ENCODE measurements around the gene GRM7. TPM values are rescaled to one million over a fixed set of nuclear protein-coding genes. Genes with fewer than 3 reads are reported as not detected.
A peak's percentile ranks its signal among the peaks of the same experiment; 100 is the strongest.

Gene GRM7
- total RNA-seq (under 1 TPM in 2 of 7 donors, not detected in 5; 0.14 to 0.20 TPM), polyA plus RNA-seq (under 1 TPM in 1 of 3 donors, not detected in 2; 0.02 TPM)
- long read RNA-seq, donor 1 = 0 reads
- long read RNA-seq, donor 2 = 0 reads

GRCh38 chr3:6860954-6861624, at the start of gene GRM7:
Gene GRM7 (plus strand): TSS chr3:6861115.
- DNase-seq = no peak
- H3K4me3 ChIP-seq = peak within 1 kb of the TSS in 2 of 8 donors; percentile 13 to 22
- intact Hi-C loops (cut with DNase I; ENCODE audit: low total_unique reads) = no loop called here
- 2 to 13% (median 9%) methylated on average over 27 to 62 of the region's 62 CpGs for WGBS, 5 donors
- H3K4me1 ChIP-seq = peaks cover 0 to 18% (median 0%) of the 10 kb centered on the region in 6 donors
- no peak within 1 kb of the TSS for H3K27ac ChIP-seq
- no peaks in the 10 kb centered on the region for H3K9me3 ChIP-seq
- peaks cover 0 to 61% (median 22%) of the 10 kb centered on the region in 7 donors for H3K27me3 ChIP-seq (replicated peaks in 1 of 7)
- no peak for TF ChIP-seq POLR2AphosphoS5 (IDR thresholded peaks at IDR 0.05)
- no peak for TF ChIP-seq CTCF (IDR thresholded peaks at IDR 0.05 in 8 of 11, conservative IDR thresholded peaks at IDR 0.05 in 3 of 11)
- no peak for TF ChIP-seq POLR2A (IDR thresholded peaks at IDR 0.05)
- no peaks in the 10 kb centered on the region for H3K36me3 ChIP-seq

- intact Hi-C loops (cut with DNase I; ENCODE audit: low total_unique reads) = no loop called here
- DNase-seq = no peak
- 77 to 93% (median 84%) methylated on average over 3 of the region's 3 CpGs for WGBS, 5 donors
- no peaks in the 10 kb centered on the region for H3K9me3 ChIP-seq
- TF ChIP-seq POLR2AphosphoS5 (IDR thresholded peaks at IDR 0.05) (no peak), POLR2A (IDR thresholded peaks at IDR 0.05) (no peak), CTCF (IDR thresholded peaks at IDR 0.05 in 8 of 11, conservative IDR thresholded peaks at IDR 0.05 in 3 of 11) (no peak)
- H3K27me3 ChIP-seq (replicated peaks in 1 of 7) = no peaks in the 10 kb centered on the region
- H3K27ac ChIP-seq = no peak overlapping the region
- H3K36me3 ChIP-seq = no peaks in the 10 kb centered on the region
- no peak overlapping the region for H3K4me3 ChIP-seq
- no peaks in the 10 kb centered on the region for H3K4me1 ChIP-seq
Measured at GRCh38 chr3:6821411-6821810, 39.5 kb upstream of the GRM7 start.

GRCh38 chr3:6825524-6825923, 35.4 kb upstream of the GRM7 start:
- Histone ChIP-seq H3K27me3 (replicated peaks in 1 of 7) (no peaks in the 10 kb centered on the region), H3K9me3 (peaks cover 0 to 4% (median 0%) of the 10 kb centered on the region in 8 donors), H3K4me1 (no peaks in the 10 kb centered on the region), H3K27ac (no peak overlapping the region), H3K36me3 (no peaks in the 10 kb centered on the region), H3K4me3 (no peak overlapping the region)
- 36 to 61% (median 53%) methylated on average over 1 of the region's 1 CpG for WGBS, 5 donors
- intact Hi-C loops (cut with DNase I; ENCODE audit: low total_unique reads) = no loop called here
- no peak for DNase-seq
- no peak for TF ChIP-seq POLR2AphosphoS5 (IDR thresholded peaks at IDR 0.05)
- TF ChIP-seq POLR2A (IDR thresholded peaks at IDR 0.05) = no peak
- no peak for TF ChIP-seq CTCF (IDR thresholded peaks at IDR 0.05 in 8 of 11, conservative IDR thresholded peaks at IDR 0.05 in 3 of 11)

- Histone ChIP-seq H3K27ac (no peak overlapping the region), H3K4me1 (no peaks in the 10 kb centered on the region), H3K4me3 (no peak overlapping the region), H3K9me3 (peaks cover 0 to 4% (median 0%) of the 10 kb centered on the region in 8 donors), H3K36me3 (no peaks in the 10 kb centered on the region), H3K27me3 (replicated peaks in 1 of 7) (no peaks in the 10 kb centered on the region)
- DNase-seq = no peak
- TF ChIP-seq CTCF (IDR thresholded peaks at IDR 0.05 in 8 of 11, conservative IDR thresholded peaks at IDR 0.05 in 3 of 11) (no peak), POLR2AphosphoS5 (IDR thresholded peaks at IDR 0.05) (no peak), POLR2A (IDR thresholded peaks at IDR 0.05) (no peak)
- intact Hi-C loops (cut with DNase I; ENCODE audit: low total_unique reads) = no loop called here
- 60 to 82% (median 72%) methylated on average over 6 of the region's 6 CpGs for WGBS, 5 donors
Measured at GRCh38 chr3:6827453-6827852, 33.5 kb upstream of the GRM7 start.
